ENCODE results near the gene PIK3C2A. TPM values are rescaled to one million over a fixed set of nuclear protein-coding genes. Genes with fewer than 3 reads are reported as not detected.

PIK3C2A gene
- total and polyA plus RNA-seq, 2 experiments from 2014 or later = 14.5 to 31.8 TPM

- peaks cover 61% of the 10 kb centered on the region for H3K79me2 ChIP-seq (ENCODE audit: insufficient read depth)
- H4K20me1 ChIP-seq (ENCODE audit: insufficient read depth) = no peaks in the 10 kb centered on the region
- H2AFZ ChIP-seq = peak overlapping the region; percentile 91
These were observed 1.3 kb downstream of the PIK3C2A start for GRCh38 chr11:17206463-17206862.

GRCh38 chr11:17197431-17197898 lies 10.3 kb downstream of the PIK3C2A start:
- no peaks in the 10 kb centered on the region for H3K27me3 ChIP-seq (replicated peaks; ENCODE audit: insufficient read depth)
- peaks cover 100% of the 10 kb centered on the region for H3K79me2 ChIP-seq (ENCODE audit: insufficient read depth)
- H3K4me2 ChIP-seq (ENCODE audit: unreplicated experiment) = peak overlapping the region; percentile 10
- peaks cover 5% of the 10 kb centered on the region; the same call in 1 of the 2 replicates for H3F3A ChIP-seq (ENCODE audit: insufficient read depth)
- in situ Hi-C loops (cut with MboI) = no loop called here
- TF ChIP-seq EZH2 (IDR thresholded peaks at IDR 0.05; ENCODE audit: insufficient read depth, poor library complexity, severe bottlenecking) = no peak
- no peak for TF ChIP-seq EZH2phosphoT487 (IDR thresholded peaks at IDR 0.05; ENCODE audit: insufficient read depth, low read depth)
- H3K4me1 ChIP-seq (ENCODE audit: insufficient read depth) = peaks cover 9% of the 10 kb centered on the region
- H3K9ac ChIP-seq = no peak overlapping the region
- no peak overlapping the region for H3K27ac ChIP-seq
- H3K9me2 ChIP-seq (ENCODE audit: insufficient read depth) = no peaks in the 10 kb centered on the region
- peak; percentile 36 for DNase-seq
- no peaks in the 10 kb centered on the region for H3K9me3 ChIP-seq (ENCODE audit: low read depth)
- no peak overlapping the region for H3K4me3 ChIP-seq
- peaks cover 4% of the 10 kb centered on the region; the same call in 1 of the 2 replicates for H3K36me3 ChIP-seq (ENCODE audit: low read depth)
- peaks cover 6% of the 10 kb centered on the region for H4K20me1 ChIP-seq (ENCODE audit: insufficient read depth)
- no peak overlapping the region for H2AFZ ChIP-seq

More at GRCh38 chr11:17206463-17206862, 1.3 kb downstream of the PIK3C2A start:
- DNase-seq = peak; percentile 13
- H3K4me2 ChIP-seq (ENCODE audit: unreplicated experiment) = peak overlapping the region; percentile 89
- TF ChIP-seq EZH2phosphoT487 (IDR thresholded peaks at IDR 0.05; ENCODE audit: insufficient read depth, low read depth) (no peak), EZH2 (IDR thresholded peaks at IDR 0.05; ENCODE audit: insufficient read depth, poor library complexity, severe bottlenecking) (no peak)
- H3K9me2 ChIP-seq (ENCODE audit: insufficient read depth) = no peaks in the 10 kb centered on the region
- 0 out of 2 replicates have a peak, but pooled peaks cover 3% of the 10 kb centered on the region for H3K36me3 ChIP-seq (ENCODE audit: low read depth)
- peak overlapping the region; percentile 86 for H3K4me3 ChIP-seq
- peaks cover 27% of the 10 kb centered on the region for H3K4me1 ChIP-seq (ENCODE audit: insufficient read depth)
- 50% methylated on average over 2 of the region's 2 CpGs for WGBS, 2 experiments (ENCODE audit: low coverage in 1 of 2, low lambda C conversion rate in 2 of 2, missing lambda C conversion rate in 2 of 2)
- peak overlapping the region; percentile 80; the same call in 1 of the 2 replicates for H3K27ac ChIP-seq
- in situ Hi-C loops (cut with MboI) = no loop called here
- peaks cover 16% of the 10 kb centered on the region for H3F3A ChIP-seq (ENCODE audit: insufficient read depth)
- H3K9ac ChIP-seq = peak overlapping the region; percentile 87
- no peaks in the 10 kb centered on the region for H3K9me3 ChIP-seq (ENCODE audit: low read depth)
- no peaks in the 10 kb centered on the region for H3K27me3 ChIP-seq (replicated peaks; ENCODE audit: insufficient read depth)

- Histone ChIP-seq H3K4me2 (ENCODE audit: unreplicated experiment) (no peak overlapping the region), H2AFZ (no peak overlapping the region), H3K4me3 (no peak overlapping the region), H3K4me1 (ENCODE audit: insufficient read depth) (no peaks in the 10 kb centered on the region), H3K36me3 (ENCODE audit: low read depth) (no peaks in the 10 kb centered on the region), H3K9me2 (ENCODE audit: insufficient read depth) (no peaks in the 10 kb centered on the region), H3K9me3 (ENCODE audit: low read depth) (no peaks in the 10 kb centered on the region), H3K27ac (no peak overlapping the region), H3K79me2 (ENCODE audit: insufficient read depth) (peaks cover 97% of the 10 kb centered on the region), H4K20me1 (ENCODE audit: insufficient read depth) (no peaks in the 10 kb centered on the region), H3K27me3 (replicated peaks; ENCODE audit: insufficient read depth) (no peaks in the 10 kb centered on the region), H3F3A (ENCODE audit: insufficient read depth) (no peaks in the 10 kb centered on the region), H3K9ac (no peak overlapping the region)
- TF ChIP-seq EZH2 (IDR thresholded peaks at IDR 0.05; ENCODE audit: insufficient read depth, poor library complexity, severe bottlenecking) = no peak
- no peak for TF ChIP-seq EZH2phosphoT487 (IDR thresholded peaks at IDR 0.05; ENCODE audit: insufficient read depth, low read depth)
- WGBS, 2 experiments (ENCODE audit: low coverage in 1 of 2, low lambda C conversion rate in 2 of 2, missing lambda C conversion rate in 2 of 2) = 55 to 60% methylated on average over 2 of the region's 2 CpGs
- DNase-seq = no peak
- in situ Hi-C loops (cut with MboI) = no loop called here
These were observed 19.1 kb downstream of the PIK3C2A start for GRCh38 chr11:17188675-17189074.

GRCh38 chr11:17186932-17187692 lies 20.7 kb downstream of the PIK3C2A start:
- H3K9me2 ChIP-seq (ENCODE audit: insufficient read depth) = no peaks in the 10 kb centered on the region
- H3K27me3 ChIP-seq (replicated peaks; ENCODE audit: insufficient read depth) = no peaks in the 10 kb centered on the region
- no peaks in the 10 kb centered on the region for H4K20me1 ChIP-seq (ENCODE audit: insufficient read depth)
- H3K4me1 ChIP-seq (ENCODE audit: insufficient read depth) = no peaks in the 10 kb centered on the region
- H2AFZ ChIP-seq = no peak overlapping the region
- no peak overlapping the region for H3K27ac ChIP-seq
- H3K36me3 ChIP-seq (ENCODE audit: low read depth) = no peaks in the 10 kb centered on the region
- in situ Hi-C loops (cut with MboI) = no loop called here
- H3K9ac ChIP-seq = no peak overlapping the region
- H3K79me2 ChIP-seq (ENCODE audit: insufficient read depth) = peaks cover 97% of the 10 kb centered on the region
- H3K4me3 ChIP-seq = no peak overlapping the region
- H3K4me2 ChIP-seq (ENCODE audit: unreplicated experiment) = no peak overlapping the region
- DNase-seq = no peak
- WGBS, 2 experiments (ENCODE audit: low coverage in 1 of 2, low lambda C conversion rate in 2 of 2, missing lambda C conversion rate in 2 of 2) = 94 to 99% methylated on average over 3 of the region's 3 CpGs
- H3F3A ChIP-seq (ENCODE audit: insufficient read depth) = no peaks in the 10 kb centered on the region
- TF ChIP-seq EZH2 (IDR thresholded peaks at IDR 0.05; ENCODE audit: insufficient read depth, poor library complexity, severe bottlenecking) (no peak), EZH2phosphoT487 (IDR thresholded peaks at IDR 0.05; ENCODE audit: insufficient read depth, low read depth) (no peak)
- H3K9me3 ChIP-seq (ENCODE audit: low read depth) = no peaks in the 10 kb centered on the region

All from GM23248 (cell line).